Measurements from ENCODE around the gene TMEM88. TPM values are rescaled to one million over a fixed set of nuclear protein-coding genes. Genes with fewer than 3 reads are reported as not detected.

Gene TMEM88
- total RNA-seq, 2 donors from 2014 or later: 1.6 to 3.2 TPM

Other genes starting within 250 kb of the TMEM88 start
- 10 to 100 TPM; 34.4 to 37.0 TPM for gene FXR2, start 240.2 kb upstream of the TMEM88 start, total RNA-seq
- 10 to 100 TPM; 25.5 to 62.7 TPM for gene SAT2, start 227.2 kb upstream of the TMEM88 start, total RNA-seq
- gene SHBG, start 224.9 kb upstream of the TMEM88 start, total RNA-seq: under 1 TPM in 1 of 2 donors, not detected in 1; 0.71 TPM
- under 1 TPM; 0.06 to 0.42 TPM for gene ATP1B2, start 204.1 kb upstream of the TMEM88 start, total RNA-seq
- gene TP53, start 167.6 kb upstream of the TMEM88 start, total RNA-seq: 100 to 1,000 TPM in 1 of 2 donors, 10 to 100 TPM in 1; 79.0 to 137 TPM
- 10 to 100 TPM; 18.0 to 32.9 TPM for gene WRAP53, start 166.6 kb upstream of the TMEM88 start, total RNA-seq
- not detected for gene EFNB3, start 149.9 kb upstream of the TMEM88 start, total RNA-seq
- under 1 TPM in 1 of 2 donors, not detected in 1; 0.06 TPM for gene DNAH2, start 137.3 kb upstream of the TMEM88 start, total RNA-seq
- gene KDM6B, start 20.8 kb upstream of the TMEM88 start, total RNA-seq: 10 to 100 TPM; 33.7 to 93.3 TPM
- 100 to 1,000 TPM in 1 of 2 donors, 10 to 100 TPM in 1; 61.3 to 111 TPM for gene NAA38, start 2.5 kb downstream of the TMEM88 start, total RNA-seq
- 10 to 100 TPM; 14.8 to 19.4 TPM for gene CYB5D1, start 2.9 kb downstream of the TMEM88 start, total RNA-seq
- 100 to 1,000 TPM; 154 to 217 TPM for gene CHD3, start 33.7 kb downstream of the TMEM88 start, total RNA-seq
- gene RNF227, start 61.2 kb downstream of the TMEM88 start, total RNA-seq: 10 to 100 TPM in 1 of 2 donors, 1 to 10 TPM in 1; 2.4 to 11.7 TPM
- 10 to 100 TPM in 1 of 2 donors, 1 to 10 TPM in 1; 8.6 to 11.9 TPM for gene KCNAB3, start 74.8 kb downstream of the TMEM88 start, total RNA-seq
- 100 to 1,000 TPM; 179 to 180 TPM for gene TRAPPC1, start 76.9 kb downstream of the TMEM88 start, total RNA-seq
- 100 to 1,000 TPM in 1 of 2 donors, 10 to 100 TPM in 1; 74.0 to 152 TPM for gene CNTROB, start 77.1 kb downstream of the TMEM88 start, total RNA-seq
- gene GUCY2D, start 147.5 kb downstream of the TMEM88 start, total RNA-seq: under 1 TPM; 0.15 to 0.77 TPM
- gene ALOX15B, start 184.0 kb downstream of the TMEM88 start, total RNA-seq: under 1 TPM in 1 of 2 donors, not detected in 1; 0.61 TPM
- 1 to 10 TPM; 1.1 to 6.2 TPM for gene ALOX12B, start 232.7 kb downstream of the TMEM88 start, total RNA-seq